Measurements from ENCODE around the gene ARSI.

The ARSI gene

DNA sequence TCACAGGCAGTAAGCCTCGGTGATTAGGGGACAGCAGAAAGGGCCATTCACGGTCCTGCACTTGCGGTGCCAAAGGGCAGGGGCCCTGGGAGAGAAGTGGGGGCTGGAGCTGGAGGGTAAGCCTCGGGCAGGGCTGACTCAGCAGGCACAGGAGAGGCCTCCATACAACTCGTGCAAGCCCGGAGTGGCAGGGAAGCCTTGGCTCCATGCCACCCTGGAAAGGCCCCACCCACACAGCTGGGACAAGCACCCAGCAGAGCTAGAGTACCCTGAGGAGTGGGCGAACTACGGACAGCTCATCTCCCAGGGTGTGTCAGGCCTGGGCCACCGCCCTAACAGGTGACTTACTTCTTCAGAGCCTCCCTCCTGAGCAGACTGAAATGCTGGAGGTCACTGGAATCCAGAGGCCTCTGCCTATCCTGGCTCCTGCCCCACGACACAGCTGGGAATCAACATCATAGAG is 7.5 kb downstream of the ARSI start:
- DNase-seq: peak in 16 of 58 donors; percentile 23 to 74 (median 38)

DNA sequence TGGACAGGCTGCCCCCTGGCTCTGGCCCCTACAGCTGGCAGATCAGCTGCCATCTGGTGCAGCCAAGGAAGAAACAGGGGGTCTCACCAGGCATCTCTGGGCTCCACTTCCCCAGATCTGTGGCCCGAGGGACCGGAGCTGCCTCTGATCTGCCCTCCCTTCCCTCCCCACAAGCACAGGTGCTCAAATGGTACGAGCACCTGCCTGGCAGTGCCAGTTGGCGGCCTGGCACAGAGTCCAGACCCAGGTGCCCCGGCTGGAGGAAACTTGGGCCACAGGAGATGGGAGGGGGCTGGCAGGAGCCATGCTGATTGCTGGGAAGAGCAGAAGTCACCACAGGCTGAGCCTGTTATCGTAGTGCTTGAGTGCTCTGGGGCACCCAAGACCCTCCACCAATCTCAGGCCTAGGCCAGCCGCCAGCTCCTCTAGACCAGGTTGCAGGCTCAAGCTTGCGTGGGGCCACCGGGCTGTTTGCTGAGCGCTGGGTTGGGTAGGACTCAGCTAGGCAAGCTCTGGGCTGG is 8.1 kb downstream of the ARSI start:
- DNase-seq: no peak

DNA sequence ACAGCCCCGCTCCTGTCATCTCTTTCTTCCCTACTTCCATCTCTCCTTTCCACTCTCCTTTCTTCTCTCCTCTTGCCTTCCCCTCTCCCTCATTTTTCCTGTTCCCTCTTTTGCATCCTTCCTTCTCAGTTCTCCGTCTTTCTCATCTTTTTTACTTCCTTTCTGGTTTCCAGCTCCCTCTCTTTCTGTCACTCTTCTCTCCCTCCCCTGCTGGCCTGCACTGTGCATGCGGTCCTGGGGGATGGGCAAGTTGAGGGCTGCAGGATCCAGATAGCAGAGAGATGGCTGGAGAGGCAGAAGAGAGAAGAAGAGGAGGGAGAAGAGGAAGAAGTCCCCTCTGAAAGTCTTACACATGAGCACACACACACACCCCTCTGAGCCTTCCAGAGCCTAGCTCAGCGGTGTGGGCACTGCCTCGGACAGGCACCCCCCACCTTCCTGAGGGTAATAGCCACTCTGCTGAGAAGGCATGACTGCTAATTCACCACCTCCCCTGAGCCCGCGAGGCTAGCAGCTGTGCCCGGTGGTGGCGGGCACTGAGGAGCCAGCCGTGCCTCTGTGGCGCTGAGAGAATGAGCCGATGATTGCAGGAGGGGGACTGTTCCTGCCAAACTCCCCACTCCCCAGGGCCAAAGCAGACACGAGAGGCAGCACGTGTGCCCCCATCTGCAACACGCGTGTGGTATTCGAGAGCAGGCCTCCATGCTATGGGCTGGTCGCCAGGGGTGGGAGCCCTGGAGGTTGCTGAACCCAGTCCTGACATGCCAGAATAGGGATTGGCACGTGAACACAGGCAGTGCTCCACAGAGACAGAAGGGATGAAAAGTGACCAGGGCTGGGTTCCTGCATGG is 9.4 kb downstream of the ARSI start:
- DNase-seq: peak in 8 of 58 donors; percentile 20 to 49 (median 39)

DNA sequence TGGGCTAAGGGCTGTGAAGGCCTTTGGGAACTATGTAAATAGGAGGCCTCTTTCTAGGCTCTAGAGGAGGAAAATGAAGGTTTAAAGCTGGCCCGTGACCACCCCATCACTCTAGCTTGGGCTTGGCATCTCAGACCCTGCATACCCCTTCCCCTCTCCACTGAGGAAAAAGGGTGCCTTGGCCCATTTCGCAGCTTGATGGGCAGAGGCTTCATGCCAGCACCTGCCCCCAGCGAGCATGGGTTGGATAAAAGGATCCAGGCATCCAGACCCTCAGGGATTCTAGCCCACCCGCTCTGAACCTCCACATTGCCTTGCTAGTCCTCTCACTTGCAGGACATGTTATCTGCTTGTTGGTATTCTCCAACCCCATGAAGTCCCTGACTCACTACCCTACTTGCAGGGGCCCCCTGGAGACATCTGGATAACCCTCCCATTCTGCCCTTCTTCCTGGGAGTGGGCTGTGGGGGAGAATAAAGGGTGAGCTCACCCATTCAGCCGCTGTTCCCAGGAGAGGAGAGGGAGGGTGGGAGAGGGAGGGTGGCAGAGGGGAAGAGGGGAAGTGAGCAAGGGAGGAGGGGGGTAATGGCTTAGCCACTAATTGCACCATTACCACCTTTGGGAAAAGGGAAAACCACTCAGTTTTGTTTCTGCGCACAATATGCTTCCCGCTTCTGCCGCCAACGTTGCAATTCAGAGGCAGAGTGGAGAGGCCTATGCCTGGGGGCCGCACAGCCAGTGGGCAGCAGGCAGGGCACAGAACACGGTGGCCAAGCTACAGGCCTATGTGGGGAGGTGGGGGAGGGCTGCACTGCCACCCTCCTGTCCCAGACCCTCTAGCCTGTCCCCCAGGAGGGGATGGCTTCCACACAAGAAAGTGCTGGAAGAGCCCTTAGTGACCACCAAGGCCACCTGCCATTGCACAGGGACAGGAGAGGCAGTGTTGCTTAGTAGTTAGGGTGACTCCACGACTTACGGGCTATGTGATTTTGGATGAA is 11.0 kb downstream of the ARSI start:
- DNase-seq: no peak

DNA sequence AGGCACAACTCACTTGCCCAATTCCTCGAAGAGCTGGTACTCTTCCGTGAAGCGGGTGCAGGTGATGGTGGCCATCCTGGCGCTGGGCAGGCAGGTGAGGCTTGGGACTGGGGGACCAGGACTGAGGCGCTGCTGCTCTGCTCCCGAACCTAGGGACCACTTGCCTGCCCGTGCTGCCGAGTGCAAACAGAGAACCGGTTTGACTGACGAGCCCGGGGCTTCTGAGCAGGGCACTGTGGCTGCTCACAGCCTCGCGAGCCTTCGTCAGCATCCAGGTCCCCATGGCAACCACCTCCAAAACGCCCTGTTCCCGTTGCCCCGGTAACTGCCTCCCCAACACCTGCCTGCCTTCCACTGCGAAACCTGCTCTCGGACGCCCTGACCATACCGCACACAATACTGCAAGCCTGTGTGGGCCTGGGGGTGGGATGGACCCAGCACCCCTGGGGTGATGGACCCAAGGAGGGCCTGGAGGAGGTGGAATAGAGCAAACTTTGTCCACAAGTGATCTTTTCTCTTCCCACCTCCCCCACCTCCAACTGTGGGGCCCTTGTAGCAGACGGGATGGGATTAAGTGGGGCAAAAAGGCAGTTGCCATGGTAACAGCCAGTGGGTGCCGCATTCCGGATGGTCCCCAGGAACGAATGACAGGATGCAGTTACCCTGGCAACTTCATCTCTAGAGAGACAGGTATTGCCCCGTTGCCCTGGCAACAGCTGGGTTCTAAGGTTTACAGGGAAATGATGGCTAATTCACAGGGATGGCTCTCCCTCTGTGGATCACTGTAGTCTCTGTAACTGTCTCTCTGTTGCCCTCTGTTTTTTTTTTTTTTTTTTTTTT is 12.9 kb downstream of the ARSI start, which contains the start of gene CAMK2A:
Gene CAMK2A (minus strand): TSS at position 223 of the 840 bp plus-strand sequence. CDS start 148 bp downstream, at position 75.
- peak in 50 of 58 donors; percentile 32 to 93 (median 75) for DNase-seq

DNA sequence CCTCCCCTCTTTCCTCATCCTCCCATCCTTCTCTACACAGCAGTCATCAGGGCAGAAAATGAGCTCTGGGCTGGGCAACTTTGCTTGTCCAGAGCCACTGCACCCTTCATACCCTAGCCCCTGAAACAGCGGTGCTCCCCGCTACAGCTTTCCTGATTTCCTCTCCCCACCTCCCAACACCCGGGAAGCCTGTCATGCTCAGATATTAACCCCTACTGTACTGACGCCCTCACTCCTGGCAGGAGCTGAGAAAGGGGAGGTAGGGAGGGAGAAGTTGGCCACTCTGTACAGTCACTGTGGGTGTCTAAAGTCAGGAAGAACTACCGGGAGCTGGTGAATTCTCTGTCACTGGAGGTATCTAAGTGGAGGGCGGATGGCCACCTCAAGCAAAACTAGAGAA is 13.9 kb downstream of the ARSI start:
- DNase-seq: no peak

DNA sequence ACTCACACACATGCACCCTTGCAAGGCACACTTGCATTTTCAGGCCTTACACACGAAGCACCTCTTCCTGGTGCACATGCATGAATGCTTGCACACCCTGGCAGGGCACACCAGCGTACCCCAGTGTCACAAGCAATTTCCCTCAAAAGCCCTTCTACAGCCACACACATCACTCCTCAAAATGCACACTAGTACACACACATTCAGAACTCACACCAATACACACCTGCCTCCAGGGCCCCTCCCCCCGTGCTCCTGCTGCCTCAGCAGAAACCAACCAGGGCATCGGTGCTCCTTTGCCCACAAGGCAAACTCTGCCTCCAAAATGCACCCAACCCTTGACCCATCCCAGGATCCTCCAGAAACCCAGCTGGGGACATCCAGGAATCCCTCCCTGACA is 14.3 kb downstream of the ARSI start:
- no peak for DNase-seq

DNA sequence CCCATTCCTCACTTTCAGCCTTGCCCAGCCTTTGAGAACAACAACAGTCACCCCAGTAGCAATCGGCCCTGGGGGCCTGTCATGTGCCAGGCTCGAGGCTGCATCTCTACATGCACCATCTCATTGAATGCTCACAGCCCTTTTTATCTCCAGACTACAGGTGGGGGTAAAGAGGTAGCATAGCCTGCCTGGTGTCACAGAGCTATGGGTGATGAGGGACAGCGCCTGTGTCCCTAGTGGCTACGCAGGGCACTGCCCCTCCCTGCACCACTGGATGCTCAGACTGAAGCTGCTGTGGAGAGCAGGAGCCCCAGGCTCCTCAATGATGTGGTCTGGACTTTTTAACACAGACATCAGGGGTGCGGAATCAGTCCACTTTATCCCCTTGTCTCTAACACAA is 15.9 kb downstream of the ARSI start:
- peak in 1 of 58 donors; percentile 62 for DNase-seq

DNA sequence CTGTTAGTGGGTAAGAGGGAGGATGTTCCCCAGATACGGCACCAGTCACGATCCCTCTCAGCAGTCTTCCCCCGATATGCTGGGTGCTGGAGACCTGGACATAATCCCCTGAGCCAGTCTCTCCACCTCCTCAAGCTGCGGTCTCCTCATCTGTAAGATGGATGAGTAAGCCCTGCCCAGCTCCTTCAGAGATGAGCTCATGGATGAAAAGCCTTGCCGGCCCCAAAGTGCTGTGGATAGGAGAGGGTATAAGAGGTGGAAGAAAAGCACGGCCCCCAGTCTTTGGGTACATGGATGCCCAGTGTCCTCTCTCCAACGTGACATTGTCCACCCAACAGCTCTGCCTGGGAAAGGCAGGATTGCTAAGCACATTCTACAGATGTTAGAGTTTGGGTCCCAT is 17.6 kb downstream of the ARSI start:
- no peak for DNase-seq

DNA sequence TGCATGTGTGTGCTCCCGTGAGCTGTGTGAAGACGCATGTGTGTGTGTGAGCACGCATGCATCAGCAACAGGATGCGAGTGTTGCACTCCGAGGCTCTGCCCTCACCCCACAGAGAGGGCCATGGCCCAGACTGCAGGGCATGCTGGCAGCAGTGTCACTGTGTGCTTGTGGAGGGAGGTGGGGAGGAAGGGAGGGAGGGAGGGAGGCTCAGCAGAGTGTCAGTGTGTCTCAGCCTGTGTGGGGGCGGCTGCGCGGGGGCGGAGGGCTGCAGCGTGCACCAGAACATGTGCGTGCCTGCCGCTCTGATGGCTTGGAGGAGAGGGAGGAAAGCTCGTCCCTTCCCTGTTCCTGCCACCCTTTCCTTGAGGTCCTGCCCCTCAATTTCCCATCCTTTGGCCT is 18.4 kb downstream of the ARSI start:
- peak in 28 of 58 donors; percentile 15 to 78 (median 50) for DNase-seq

DNA sequence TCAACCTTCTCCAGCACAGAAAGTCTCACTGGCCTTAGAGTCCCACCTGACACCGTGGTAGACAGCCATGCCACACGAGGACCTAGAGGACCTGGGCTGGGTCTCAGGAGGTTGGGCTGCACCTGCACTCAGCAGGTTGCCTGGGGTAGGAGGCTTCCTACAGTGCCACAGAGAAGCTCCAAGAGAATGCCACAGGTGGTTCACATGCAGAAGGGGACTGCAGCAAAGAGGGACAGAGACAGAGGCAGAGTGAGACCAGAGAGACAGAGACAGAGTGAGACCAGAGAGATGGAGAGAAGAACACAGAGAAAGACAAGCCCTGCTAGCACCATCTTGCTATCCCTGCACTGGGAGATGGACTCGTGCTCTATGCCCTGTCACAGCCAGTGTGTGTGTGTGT is 18.8 kb downstream of the ARSI start:
- no peak for DNase-seq

DNA sequence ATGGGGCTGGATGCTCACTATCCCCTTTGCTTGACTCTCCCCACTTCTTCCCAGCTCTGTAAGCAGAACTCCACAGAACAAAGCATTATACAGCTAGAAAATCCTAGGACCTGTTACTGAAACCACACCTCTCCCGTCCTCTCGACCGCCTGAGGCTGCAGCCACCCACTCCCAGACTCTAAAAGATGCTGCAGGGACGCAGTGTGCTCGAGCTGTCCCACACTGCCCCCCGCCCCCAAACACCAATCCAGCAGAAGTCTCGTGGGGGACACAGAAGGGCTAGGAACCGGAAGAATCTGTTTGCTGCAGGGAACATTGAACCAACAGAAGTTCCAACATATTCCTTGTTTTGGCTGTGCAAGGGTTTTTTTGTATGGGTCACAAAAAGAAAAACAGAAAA is 20.7 kb downstream of the ARSI start:
- peak in 6 of 58 donors; percentile 18 to 52 (median 34) for DNase-seq

DNA sequence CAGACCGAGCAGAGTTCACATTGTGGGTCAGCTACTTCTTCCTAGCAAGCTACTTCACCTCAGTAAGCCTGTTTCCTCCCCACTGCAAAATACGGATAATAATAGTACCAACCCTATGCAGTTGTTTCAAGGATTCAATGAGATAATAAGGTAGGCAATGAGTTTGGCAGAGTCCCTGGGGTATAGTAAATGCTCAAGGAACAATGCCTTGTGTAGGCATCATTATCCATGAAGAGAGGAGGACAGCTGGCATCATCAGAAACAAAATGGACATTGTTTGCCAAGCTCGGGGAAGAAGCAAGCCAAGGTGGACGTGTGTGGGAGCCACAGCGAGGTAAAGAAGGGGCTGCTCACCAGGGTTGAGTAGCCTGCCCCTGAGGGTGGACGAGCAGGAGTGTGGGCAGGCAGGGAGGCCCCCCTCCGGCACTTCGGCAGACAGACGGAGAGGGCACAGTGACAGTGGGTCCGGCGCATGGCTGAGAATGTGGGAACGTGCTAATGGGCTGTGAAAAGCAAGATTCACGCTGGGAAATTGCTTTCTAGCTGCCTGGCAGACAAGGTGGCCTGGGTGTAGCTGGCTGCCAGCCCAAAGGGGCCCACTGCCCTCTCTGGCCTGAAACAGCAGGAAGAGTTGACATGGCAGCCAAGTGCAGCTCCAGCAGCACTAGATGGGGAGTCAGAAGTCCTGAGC is 23.2 kb downstream of the ARSI start:
- DNase-seq: no peak

DNA sequence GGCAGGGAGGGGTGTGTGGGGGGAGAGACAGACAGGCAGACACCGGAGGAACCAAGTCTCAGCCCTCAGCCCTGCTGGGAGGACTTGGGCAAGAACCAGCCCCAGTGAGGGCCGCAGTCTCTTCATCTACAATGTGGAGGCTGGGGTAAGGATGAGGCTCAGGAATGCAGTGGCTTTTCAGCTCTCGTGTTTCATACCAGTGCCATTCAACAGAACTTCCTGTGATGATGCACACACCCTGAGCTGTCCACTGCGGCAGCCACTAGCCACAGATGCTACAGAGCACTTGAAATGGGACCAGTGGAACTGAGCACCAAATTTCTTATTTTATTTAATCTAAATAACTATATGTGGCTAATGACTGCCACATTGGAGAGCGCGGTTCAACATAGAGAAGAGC is 23.8 kb downstream of the ARSI start:
- DNase-seq: no peak

DNA sequence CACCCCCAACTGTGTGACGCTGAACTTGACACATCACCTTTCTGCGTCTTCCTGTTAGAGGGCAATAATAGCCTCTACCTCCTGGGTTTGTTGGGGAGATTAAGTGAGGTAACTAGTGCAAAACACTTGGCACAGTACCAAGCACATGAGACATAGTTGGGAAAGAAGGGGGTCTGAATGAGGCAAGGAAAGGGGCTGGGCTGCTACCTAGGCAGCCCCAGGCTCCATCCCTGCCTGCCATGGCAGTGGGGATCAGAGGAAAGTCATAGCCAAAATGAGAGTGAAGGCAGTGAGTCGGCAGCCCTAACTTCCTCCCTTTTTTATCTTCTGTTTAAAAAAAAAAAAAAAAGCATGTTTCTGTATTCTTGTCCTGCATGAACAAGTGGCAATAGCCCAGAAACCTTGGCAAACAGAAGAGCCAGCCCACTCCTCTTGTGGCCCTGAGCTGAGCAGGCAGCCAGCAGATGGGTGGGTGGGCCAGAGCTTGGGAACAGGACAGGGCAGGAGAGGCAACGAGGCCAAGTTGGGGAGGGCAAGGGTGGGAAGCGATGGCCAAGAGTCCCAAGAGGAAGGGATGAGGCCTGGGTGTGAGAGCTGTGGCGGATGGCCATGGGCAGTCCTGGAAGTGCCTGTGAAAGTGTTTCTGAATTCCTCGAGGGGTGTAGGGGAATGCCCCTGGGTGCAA is 24.5 kb downstream of the ARSI start:
- DNase-seq: peak in 9 of 58 donors; percentile 25 to 61 (median 41)

DNA sequence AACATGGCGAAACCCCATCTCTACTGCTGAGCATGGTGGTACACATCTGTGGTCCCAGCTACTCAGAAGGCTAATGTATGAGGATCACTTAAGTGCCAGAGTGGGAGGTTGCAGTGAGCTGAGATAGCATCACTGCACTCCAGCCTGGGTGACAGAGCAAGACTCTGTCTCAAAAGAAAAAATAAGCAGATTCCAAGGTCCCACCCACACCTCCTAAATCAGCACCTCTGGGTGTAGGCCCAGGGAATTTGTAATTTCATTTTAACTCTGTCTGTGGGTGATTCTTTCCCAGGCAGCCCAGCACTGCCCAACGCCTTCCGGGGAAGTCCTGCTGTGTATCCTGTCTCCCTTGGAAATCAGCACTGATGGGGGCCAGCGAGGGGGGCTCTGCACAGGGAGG is 25.7 kb downstream of the ARSI start:
- DNase-seq: no peak

DNA sequence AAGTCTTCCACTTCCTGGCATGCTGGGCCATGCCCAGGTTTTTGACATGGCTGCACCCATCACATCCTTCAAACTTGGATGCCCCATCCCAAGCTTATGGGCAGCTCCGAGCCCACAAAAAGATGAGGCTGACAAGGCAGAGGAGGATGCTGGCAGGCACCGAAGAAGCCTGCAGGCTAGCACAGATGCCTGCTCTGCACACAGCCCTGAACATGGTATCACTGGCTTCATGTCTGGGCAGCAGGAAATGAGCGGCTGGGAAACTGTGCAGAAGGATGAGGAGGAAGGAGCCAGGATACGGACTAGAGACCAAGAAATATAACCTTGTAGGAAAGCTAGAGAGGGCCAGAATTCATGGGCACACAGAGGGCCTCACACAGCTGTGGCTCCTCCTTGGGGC is 27.9 kb downstream of the ARSI start:
- DNase-seq: no peak

DNA sequence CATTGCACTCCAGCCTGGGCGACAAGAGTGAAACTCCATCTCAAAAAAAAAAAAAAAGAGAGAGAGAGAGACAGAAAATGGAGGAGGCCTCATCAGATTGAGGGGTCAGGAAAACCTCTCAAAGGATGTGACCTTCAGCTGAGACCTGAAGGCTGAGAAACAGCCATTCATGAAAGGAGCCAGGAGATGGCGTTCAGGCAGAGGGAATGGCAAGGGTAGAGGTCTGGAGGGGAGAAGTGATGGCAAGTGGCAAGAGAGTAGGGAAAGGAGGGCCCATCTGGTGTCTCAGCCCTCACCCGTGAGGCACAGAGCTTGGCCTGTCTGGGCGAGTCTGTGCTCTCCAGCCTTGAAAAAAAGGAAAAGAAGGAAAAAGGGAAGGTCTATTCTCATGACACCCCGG is 30.2 kb downstream of the ARSI start:
- DNase-seq: peak in 11 of 58 donors; percentile 9 to 48 (median 29)

DNA sequence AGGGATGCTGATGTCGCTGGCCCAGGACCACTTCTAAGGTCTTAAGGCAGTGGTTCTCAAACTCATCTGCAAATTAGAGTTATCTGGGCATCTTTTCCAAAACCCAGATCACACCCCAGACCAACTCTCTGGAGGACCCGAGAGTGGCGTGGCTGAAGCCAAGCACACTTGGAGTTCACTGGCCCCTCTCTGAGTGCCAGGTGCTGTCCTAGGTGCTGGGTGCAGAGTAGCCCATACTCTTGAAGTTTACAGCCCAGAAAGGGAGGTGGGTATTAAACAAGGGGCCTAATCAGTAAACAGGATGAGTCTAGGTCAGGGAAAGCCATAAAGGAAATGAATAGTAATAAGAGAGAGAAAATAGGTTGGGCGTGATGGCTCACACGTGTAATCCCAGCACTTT is 30.8 kb downstream of the ARSI start:
- no peak for DNase-seq

All from anterior cingulate cortex (tissue), 58 donors.